ENCODE results near the gene SPRED1. TPM values are rescaled to one million over a fixed set of nuclear protein-coding genes. Genes with fewer than 3 reads are reported as not detected.

Gene SPRED1
- total and polyA plus RNA-seq, 7 experiments from 2014 or later = 0.07 to 2.6 (median 0.95) TPM; not detected in 2

DNA sequence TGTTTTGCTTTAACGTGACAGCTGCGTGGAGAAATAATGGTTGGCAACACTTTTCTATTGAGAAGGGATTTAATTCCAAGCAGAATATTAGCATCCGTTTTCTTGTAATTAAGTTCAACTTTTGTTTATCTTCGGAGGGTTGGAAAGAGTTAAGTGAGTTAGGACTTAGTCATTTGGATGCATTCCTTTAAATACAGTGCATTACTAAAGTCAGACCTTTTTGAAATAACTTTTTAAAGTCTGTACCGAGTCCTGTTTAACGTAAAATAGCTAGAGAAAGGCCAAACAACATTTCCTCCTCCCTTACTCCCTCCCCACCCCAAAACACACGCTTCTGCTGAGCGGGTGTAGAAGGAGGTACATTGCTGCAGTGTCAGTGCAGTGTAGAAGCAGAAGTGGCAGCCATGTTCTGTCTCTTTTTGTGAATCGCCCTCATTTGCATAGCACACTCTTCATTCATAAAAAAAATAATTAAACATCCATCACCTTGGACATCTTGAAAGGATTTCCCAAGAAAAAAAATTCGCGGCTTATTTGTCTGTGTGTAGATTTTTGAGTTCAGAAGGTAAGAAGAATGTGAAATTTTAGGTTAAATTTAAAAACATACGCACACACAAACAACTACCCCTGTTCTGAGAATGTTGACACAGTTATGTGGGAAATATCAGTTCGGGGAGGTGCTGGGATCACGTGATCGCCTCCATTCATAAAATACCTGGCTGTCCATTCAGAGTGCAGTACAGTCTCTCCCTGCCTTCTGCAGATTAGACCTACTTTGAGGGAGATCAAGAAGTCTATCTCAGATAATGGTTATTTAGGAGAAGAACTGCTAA lies 1.6 kb downstream of the SPRED1 start:
- peak in 7 of 9 donors; percentile 26 to 59 (median 40) for DNase-seq
- Histone ChIP-seq H3K9me3 (ENCODE audit: control insufficient read depth in 2 of 3, low read length in 3 of 3) (no peaks in the 10 kb centered on the region), H3K4me1 (ENCODE audit: control insufficient read depth in 2 of 2, insufficient read depth in 2 of 2, low read length in 2 of 2) (peaks cover 17 to 19% of the 10 kb centered on the region in 2 donors), H3K27me3 (ENCODE audit: control insufficient read depth in 2 of 2, insufficient read depth in 2 of 2, low read length in 2 of 2) (no peaks in the 10 kb centered on the region), H3K36me3 (ENCODE audit: control insufficient read depth in 2 of 3, insufficient read depth in 3 of 3, low read length in 3 of 3) (no peaks in the 10 kb centered on the region), H3K27ac (ENCODE audit: low read depth, low read length) (no peak overlapping the region), H3K4me3 (ENCODE audit: low read length) (peak overlapping the region; percentile 7)
- Mint-ChIP-seq H3K27ac (peak overlapping the region in 3 of 9 donors; percentile 4 to 53 (median 43)), H3K4me3 (peak overlapping the region; percentile 73 to 97 (median 86)), H3K27me3 (peaks cover 12 to 65% (median 29%) of the 10 kb centered on the region in 5 donors), H3K4me1 (peaks cover 25 to 36% (median 27%) of the 10 kb centered on the region in 7 donors), H3K9me3 (peaks cover 0 to 7% (median 0%) of the 10 kb centered on the region in 11 donors), H3K36me3 (no peaks in the 10 kb centered on the region)
- peak; percentile 76 for ATAC-seq
- CTCF ChIA-PET = no interaction called here
- POLR2A ChIA-PET = no interaction called here
- intact Hi-C loops (cut with micrococcal nuclease) = loop anchor here in 1 of 2 donors (10.0 kb wide), 2 partner anchors 441 to 1501 kb away; no protein-coding TSS in a partner anchor

DNA sequence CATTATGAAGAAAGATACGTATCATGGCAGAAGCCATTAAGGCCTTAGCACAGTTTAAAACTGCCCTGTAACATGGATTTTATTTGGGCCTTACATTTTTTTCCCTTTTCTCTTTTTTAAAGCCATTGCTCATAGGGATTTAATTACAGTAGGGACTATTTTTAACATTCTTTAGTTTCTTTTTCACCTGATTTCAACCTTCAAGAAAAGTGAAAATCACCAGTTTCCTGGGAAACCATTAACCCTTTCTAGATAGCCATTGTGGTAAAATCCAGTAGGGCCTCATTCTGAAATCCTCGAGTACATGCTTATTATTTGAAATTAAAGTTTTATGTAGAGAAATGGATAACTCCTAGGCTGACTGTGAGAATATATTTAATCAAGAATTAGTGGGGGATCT lies 3.1 kb downstream of the SPRED1 start:
- Mint-ChIP-seq H3K9me3 (peaks cover 0 to 7% (median 0%) of the 10 kb centered on the region in 11 donors), H3K36me3 (no peaks in the 10 kb centered on the region), H3K4me3 (no peak overlapping the region), H3K27me3 (peaks cover 0 to 54% (median 16%) of the 10 kb centered on the region in 5 donors), H3K27ac (no peak overlapping the region), H3K4me1 (peaks cover 25 to 29% (median 27%) of the 10 kb centered on the region in 7 donors)
- H3K9me3 ChIP-seq (ENCODE audit: control insufficient read depth in 2 of 3, low read length in 3 of 3) = no peaks in the 10 kb centered on the region
- CTCF ChIA-PET = no interaction called here
- DNase-seq = no peak
- H3K27ac ChIP-seq (ENCODE audit: low read depth, low read length) = no peak overlapping the region
- intact Hi-C loops (cut with micrococcal nuclease) = loop anchor here in 1 of 2 donors (10.0 kb wide), 2 partner anchors 439 to 1499 kb away; no protein-coding TSS in a partner anchor
- no peak overlapping the region for H3K4me3 ChIP-seq (ENCODE audit: low read length)
- ATAC-seq = no peak
- no peaks in the 10 kb centered on the region for H3K27me3 ChIP-seq (ENCODE audit: control insufficient read depth in 2 of 2, insufficient read depth in 2 of 2, low read length in 2 of 2)
- POLR2A ChIA-PET = no interaction called here
- H3K36me3 ChIP-seq (ENCODE audit: control insufficient read depth in 2 of 3, insufficient read depth in 3 of 3, low read length in 3 of 3) = no peaks in the 10 kb centered on the region
- H3K4me1 ChIP-seq (ENCODE audit: control insufficient read depth in 2 of 2, insufficient read depth in 2 of 2, low read length in 2 of 2) = peaks cover 15 to 17% of the 10 kb centered on the region in 2 donors

DNA sequence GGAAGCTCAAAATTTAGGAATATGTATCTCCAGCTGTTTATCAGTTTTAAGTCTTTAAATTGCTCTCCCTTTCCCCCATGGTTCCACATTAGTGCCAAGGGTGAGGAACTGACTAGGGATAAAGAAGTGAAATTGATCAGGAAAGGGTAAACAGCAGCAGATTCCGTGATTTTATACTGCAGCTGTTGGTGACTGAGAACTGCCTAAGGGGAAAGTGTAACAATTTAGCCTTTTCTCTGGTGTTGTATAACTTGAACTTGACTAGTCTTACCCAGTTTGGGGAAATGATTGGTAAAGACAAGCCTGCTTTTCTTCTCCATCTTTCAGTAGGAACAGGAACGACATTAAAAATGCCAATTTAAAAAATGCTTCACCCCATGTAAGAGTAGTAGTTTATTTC lies 5.0 kb downstream of the SPRED1 start:
- POLR2A ChIA-PET = no interaction called here

DNA sequence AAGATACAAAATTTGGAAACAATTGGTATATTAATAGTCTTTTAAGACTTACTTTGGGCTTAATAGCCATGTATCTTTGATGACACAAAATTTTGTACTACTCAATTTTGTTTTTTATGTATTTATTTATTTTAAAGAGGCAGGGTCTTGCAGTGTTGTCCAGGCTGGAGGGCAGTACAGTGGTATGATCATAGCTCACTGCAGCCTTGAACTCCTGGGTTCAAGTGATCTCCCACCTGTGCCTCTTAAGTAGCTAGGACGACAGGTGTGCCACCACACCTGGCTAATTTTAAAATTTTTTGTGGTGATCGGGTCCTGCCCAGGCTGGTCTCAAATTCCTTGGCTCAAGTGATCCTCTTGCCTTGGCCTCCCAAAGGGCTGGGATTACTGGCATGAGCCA lies 6.5 kb downstream of the SPRED1 start:
- H3K4me1 Mint-ChIP-seq = peaks cover 3 to 7% (median 5%) of the 10 kb centered on the region in 7 donors
- ChIA-PET CTCF (no interaction called here), POLR2A (no interaction called here)
- H3K4me1 ChIP-seq (ENCODE audit: control insufficient read depth in 2 of 2, insufficient read depth in 2 of 2, low read length in 2 of 2) = peaks cover under 1 to 1% of the 10 kb centered on the region in 2 donors
- H3K4me3 ChIP-seq (ENCODE audit: low read length) = no peak overlapping the region
- ATAC-seq = no peak
- DNase-seq = no peak
- H3K36me3 Mint-ChIP-seq = no peaks in the 10 kb centered on the region
- no peak overlapping the region for H3K27ac Mint-ChIP-seq
- intact Hi-C loops (cut with micrococcal nuclease) = loop anchor here in 1 of 2 donors (10.0 kb wide), 2 partner anchors 436 to 1496 kb away; no protein-coding TSS in a partner anchor
- no peaks in the 10 kb centered on the region for H3K27me3 ChIP-seq (ENCODE audit: control insufficient read depth in 2 of 2, insufficient read depth in 2 of 2, low read length in 2 of 2)
- peaks cover 0 to 2% (median 0%) of the 10 kb centered on the region in 11 donors for H3K9me3 Mint-ChIP-seq
- no peak overlapping the region for H3K4me3 Mint-ChIP-seq
- no peaks in the 10 kb centered on the region for H3K36me3 ChIP-seq (ENCODE audit: control insufficient read depth in 2 of 3, insufficient read depth in 3 of 3, low read length in 3 of 3)
- H3K27ac ChIP-seq (ENCODE audit: low read depth, low read length) = no peak overlapping the region
- no peaks in the 10 kb centered on the region for H3K9me3 ChIP-seq (ENCODE audit: control insufficient read depth in 2 of 3, low read length in 3 of 3)
- H3K27me3 Mint-ChIP-seq = peaks cover 0 to 33% (median 0%) of the 10 kb centered on the region in 5 donors

More for the DNA sequence above, 5.0 kb downstream of the SPRED1 start:
- Histone ChIP-seq H3K9me3 (ENCODE audit: control insufficient read depth in 2 of 3, low read length in 3 of 3) (no peaks in the 10 kb centered on the region), H3K4me1 (ENCODE audit: control insufficient read depth in 2 of 2, insufficient read depth in 2 of 2, low read length in 2 of 2) (peaks cover 7 to 9% of the 10 kb centered on the region in 2 donors), H3K36me3 (ENCODE audit: control insufficient read depth in 2 of 3, insufficient read depth in 3 of 3, low read length in 3 of 3) (no peaks in the 10 kb centered on the region), H3K27me3 (ENCODE audit: control insufficient read depth in 2 of 2, insufficient read depth in 2 of 2, low read length in 2 of 2) (no peaks in the 10 kb centered on the region), H3K27ac (ENCODE audit: low read depth, low read length) (no peak overlapping the region), H3K4me3 (ENCODE audit: low read length) (no peak overlapping the region)
- intact Hi-C loops (cut with micrococcal nuclease) = loop anchor here in 1 of 2 donors (10.0 kb wide), 2 partner anchors 437 to 1497 kb away; no protein-coding TSS in a partner anchor
- CTCF ChIA-PET = no interaction called here
- no peak overlapping the region for H3K4me3 Mint-ChIP-seq
- H3K9me3 Mint-ChIP-seq = peaks cover 0 to 2% (median 0%) of the 10 kb centered on the region in 11 donors
- peaks cover 14 to 18% (median 17%) of the 10 kb centered on the region in 7 donors for H3K4me1 Mint-ChIP-seq
- no peaks in the 10 kb centered on the region for H3K36me3 Mint-ChIP-seq
- DNase-seq (no peak), ATAC-seq (no peak)
- H3K27me3 Mint-ChIP-seq = peaks cover 0 to 45% (median 8%) of the 10 kb centered on the region in 5 donors
- H3K27ac Mint-ChIP-seq = no peak overlapping the region

DNA sequence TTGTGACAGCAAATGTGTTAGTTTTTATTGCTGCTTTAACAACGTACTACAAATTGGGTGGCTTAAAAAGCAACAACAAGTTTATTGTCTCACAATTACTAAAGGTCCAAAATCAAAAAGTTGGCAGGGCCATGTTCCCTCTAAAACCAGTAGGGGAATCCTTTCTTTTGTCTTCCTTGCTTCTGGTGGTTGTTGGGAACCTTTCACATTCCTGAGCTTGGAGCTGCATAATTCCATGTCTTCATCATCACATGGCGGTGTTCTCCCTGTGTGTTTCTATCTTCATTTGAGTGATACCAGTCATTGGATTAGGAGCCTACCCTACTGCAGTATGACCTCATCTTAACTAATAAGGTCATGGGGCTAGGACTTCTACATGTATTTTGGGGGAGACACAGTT lies 7.4 kb downstream of the SPRED1 start:
- DNase-seq (no peak), ATAC-seq (no peak)
- Histone ChIP-seq H3K36me3 (ENCODE audit: control insufficient read depth in 2 of 3, insufficient read depth in 3 of 3, low read length in 3 of 3) (no peaks in the 10 kb centered on the region), H3K9me3 (ENCODE audit: control insufficient read depth in 2 of 3, low read length in 3 of 3) (no peaks in the 10 kb centered on the region), H3K27ac (ENCODE audit: low read depth, low read length) (no peak overlapping the region), H3K4me1 (ENCODE audit: control insufficient read depth in 2 of 2, insufficient read depth in 2 of 2, low read length in 2 of 2) (no peaks in the 10 kb centered on the region), H3K27me3 (ENCODE audit: control insufficient read depth in 2 of 2, insufficient read depth in 2 of 2, low read length in 2 of 2) (no peaks in the 10 kb centered on the region), H3K4me3 (ENCODE audit: low read length) (no peak overlapping the region)
- ChIA-PET POLR2A (no interaction called here), CTCF (no interaction called here)
- intact Hi-C loops (cut with micrococcal nuclease) = no loop called here
- Mint-ChIP-seq H3K27ac (no peak overlapping the region), H3K4me1 (no peaks in the 10 kb centered on the region), H3K27me3 (peaks cover 0 to 23% (median 0%) of the 10 kb centered on the region in 5 donors), H3K4me3 (no peak overlapping the region), H3K9me3 (peaks cover 0 to 2% (median 0%) of the 10 kb centered on the region in 11 donors), H3K36me3 (no peaks in the 10 kb centered on the region)

DNA sequence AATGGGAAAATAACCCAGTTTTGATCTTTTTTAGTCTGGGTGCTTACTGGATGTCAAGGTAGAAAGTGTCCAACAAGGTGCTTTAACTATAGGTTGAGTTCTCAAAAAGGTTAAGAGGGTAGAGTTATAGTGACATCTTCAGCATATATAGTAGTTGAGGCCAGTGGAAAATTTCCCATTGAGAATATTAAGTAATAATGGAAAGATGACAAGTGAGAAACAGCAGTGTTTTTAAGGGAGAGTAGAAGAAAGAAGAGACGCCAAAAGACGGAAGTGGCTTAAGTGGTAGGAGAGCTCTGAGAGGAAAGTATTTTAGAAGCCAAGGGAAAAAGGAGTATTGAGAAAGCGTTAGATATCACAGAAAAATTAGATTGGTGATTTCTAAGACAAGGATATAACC lies 10.6 kb downstream of the SPRED1 start:
- Mint-ChIP-seq H3K27ac (no peak overlapping the region), H3K9me3 (no peaks in the 10 kb centered on the region), H3K27me3 (peaks cover 0 to 8% (median 0%) of the 10 kb centered on the region in 5 donors), H3K4me3 (no peak overlapping the region), H3K4me1 (no peaks in the 10 kb centered on the region), H3K36me3 (no peaks in the 10 kb centered on the region)
- intact Hi-C loops (cut with micrococcal nuclease) = no loop called here
- no peak overlapping the region for H3K4me3 ChIP-seq (ENCODE audit: low read length)
- ATAC-seq (no peak), DNase-seq (no peak)
- ChIA-PET POLR2A (no interaction called here), CTCF (no interaction called here)
- no peaks in the 10 kb centered on the region for H3K27me3 ChIP-seq (ENCODE audit: control insufficient read depth in 2 of 2, insufficient read depth in 2 of 2, low read length in 2 of 2)
- H3K27ac ChIP-seq (ENCODE audit: low read depth, low read length) = no peak overlapping the region
- no peaks in the 10 kb centered on the region for H3K36me3 ChIP-seq (ENCODE audit: control insufficient read depth in 2 of 3, insufficient read depth in 3 of 3, low read length in 3 of 3)
- no peaks in the 10 kb centered on the region for H3K9me3 ChIP-seq (ENCODE audit: control insufficient read depth in 2 of 3, low read length in 3 of 3)
- no peaks in the 10 kb centered on the region for H3K4me1 ChIP-seq (ENCODE audit: control insufficient read depth in 2 of 2, insufficient read depth in 2 of 2, low read length in 2 of 2)
